Measurements from ENCODE around the gene SRRM3. TPM values are rescaled to one million over a fixed set of nuclear protein-coding genes. Genes with fewer than 3 reads are reported as not detected.
"Not testable (repeated sequence)": the region's sequence is repeated elsewhere in the genome, so short reads cannot be mapped to it uniquely, and the experiment has no call there.

Gene SRRM3
- total RNA-seq, 1 donor from 2014 or later, result 2.0 TPM

GRCh38 chr7:76292911-76293310, 91.2 kb downstream of the SRRM3 start:
- not testable (repeated sequence) for DNase-seq

- DNase-seq, result peak; percentile 33
These were observed 91.8 kb downstream of the SRRM3 start for GRCh38 chr7:76293407-76293901.

- DNase-seq, result peak; percentile 95
These were observed 92.8 kb downstream of the SRRM3 start for GRCh38 chr7:76294344-76295024.

- DNase-seq, result no peak
These were observed 95.3 kb downstream of the SRRM3 start for GRCh38 chr7:76296743-76297740.

GRCh38 chr7:76300166-76300731, 98.6 kb downstream of the SRRM3 start:
- DNase-seq, result peak; percentile 58

GRCh38 chr7:76301000-76301399, 99.3 kb downstream of the SRRM3 start:
- no peak for DNase-seq

GRCh38 chr7:76302347-76303201, 100.9 kb downstream of the SRRM3 start, which contains the start of gene HSPB1:
HSPB1 (plus strand) TSS chr7:76302673; CDS start chr7:76302713, 40 bp downstream.
- peak; percentile 97 for DNase-seq

GRCh38 chr7:76303202-76304147, 101.8 kb downstream of the SRRM3 start:
- DNase-seq, result peak; percentile 91

- no peak for DNase-seq
These were observed 103.2 kb downstream of the SRRM3 start for GRCh38 chr7:76304888-76305375.

GRCh38 chr7:76308874-76309273, 107.2 kb downstream of the SRRM3 start:
- DNase-seq, result not testable (repeated sequence)

GRCh38 chr7:76309341-76310101, 107.8 kb downstream of the SRRM3 start:
- not testable (repeated sequence) for DNase-seq

- DNase-seq, result no peak
These were observed 108.6 kb downstream of the SRRM3 start for GRCh38 chr7:76310102-76310957.

GRCh38 chr7:76311838-76312237, 110.1 kb downstream of the SRRM3 start:
- DNase-seq, result not testable (repeated sequence)

GRCh38 chr7:76314042-76314721, 112.5 kb downstream of the SRRM3 start:
- DNase-seq, result peak; percentile 96

- DNase-seq, result not testable (repeated sequence)
These were observed 113.0 kb downstream of the SRRM3 start for GRCh38 chr7:76314740-76315139.

GRCh38 chr7:76315364-76315763, 113.7 kb downstream of the SRRM3 start:
- peak; percentile 35 for DNase-seq

- DNase-seq, result no peak
These were observed 115.5 kb downstream of the SRRM3 start for GRCh38 chr7:76316984-76317781.
